ENCODE results near the gene OR2C3. TPM values are rescaled to one million over a fixed set of nuclear protein-coding genes. Genes with fewer than 3 reads are reported as not detected.

Gene OR2C3
- polyA plus RNA-seq, 1 experiment: not detected

GRCh38 chr1:247548769-247549182, 12.5 kb upstream of the OR2C3 start, which contains the start of gene GCSAML:
TSS of gene GCSAML (plus strand) at chr1:247549134. CDS start at chr1:247549192, 58 bp downstream.
- no peak for DNase-seq (ENCODE audit: low read depth, low spot score)
- peaks cover 28% of the 10 kb centered on the region for H3K9me3 ChIP-seq (ENCODE audit: control insufficient read depth, insufficient read depth, low read length)
- POLR2A ChIA-PET: no interaction called here
- no peaks in the 10 kb centered on the region for H3K27me3 ChIP-seq (ENCODE audit: control insufficient read depth, insufficient read depth, low read length)
- TF ChIP-seq CTCF (IDR thresholded peaks at IDR 0.05; ENCODE audit: low read depth, low read length): no peak
- H3K27ac ChIP-seq (ENCODE audit: low read depth, low read length): no peak within 1 kb of the TSS
- CTCF ChIA-PET: interaction anchor here (0.5 kb wide), 1 partner anchor 176 kb away, joined by 3 read pairs; no protein-coding TSS in a partner anchor
- no peak within 1 kb of the TSS for H3K4me3 ChIP-seq (ENCODE audit: low read depth, low read length)

- no peak for TF ChIP-seq CTCF (IDR thresholded peaks at IDR 0.05; ENCODE audit: low read depth, low read length)
- ChIA-PET CTCF (no interaction called here), POLR2A (no interaction called here)
Observed at GRCh38 chr1:247548092-247548491, 11.9 kb upstream of the OR2C3 start.

GRCh38 chr1:247542811-247543210, 6.6 kb upstream of the OR2C3 start:
- POLR2A ChIA-PET: no interaction called here
- Histone ChIP-seq H3K27ac (ENCODE audit: low read depth, low read length) (no peak overlapping the region), H3K4me3 (ENCODE audit: low read depth, low read length) (no peak overlapping the region), H3K27me3 (ENCODE audit: control insufficient read depth, insufficient read depth, low read length) (no peaks in the 10 kb centered on the region), H3K9me3 (ENCODE audit: control insufficient read depth, insufficient read depth, low read length) (peaks cover 21% of the 10 kb centered on the region)
- no peak for DNase-seq (ENCODE audit: low read depth, low spot score)
- no peak for TF ChIP-seq CTCF (IDR thresholded peaks at IDR 0.05; ENCODE audit: low read depth, low read length)
- CTCF ChIA-PET: no interaction called here

More at GRCh38 chr1:247548092-247548491, 11.9 kb upstream of the OR2C3 start:
- Histone ChIP-seq H3K27ac (ENCODE audit: low read depth, low read length) (no peak overlapping the region), H3K4me3 (ENCODE audit: low read depth, low read length) (no peak overlapping the region), H3K9me3 (ENCODE audit: control insufficient read depth, insufficient read depth, low read length) (peaks cover 25% of the 10 kb centered on the region), H3K27me3 (ENCODE audit: control insufficient read depth, insufficient read depth, low read length) (no peaks in the 10 kb centered on the region)
- DNase-seq (ENCODE audit: low read depth, low spot score): no peak

GRCh38 chr1:247540581-247540980, 4.3 kb upstream of the OR2C3 start:
- CTCF ChIA-PET: no interaction called here
- POLR2A ChIA-PET: no interaction called here
- TF ChIP-seq CTCF (IDR thresholded peaks at IDR 0.05; ENCODE audit: low read depth, low read length): no peak
- H3K4me3 ChIP-seq (ENCODE audit: low read depth, low read length): no peak overlapping the region
- H3K9me3 ChIP-seq (ENCODE audit: control insufficient read depth, insufficient read depth, low read length): peaks cover 12% of the 10 kb centered on the region
- no peaks in the 10 kb centered on the region for H3K27me3 ChIP-seq (ENCODE audit: control insufficient read depth, insufficient read depth, low read length)
- no peak overlapping the region for H3K27ac ChIP-seq (ENCODE audit: low read depth, low read length)
- DNase-seq (ENCODE audit: low read depth, low spot score): no peak

- Histone ChIP-seq H3K4me3 (ENCODE audit: low read depth, low read length) (no peak overlapping the region), H3K27ac (ENCODE audit: low read depth, low read length) (no peak overlapping the region), H3K9me3 (ENCODE audit: control insufficient read depth, insufficient read depth, low read length) (peaks cover 7% of the 10 kb centered on the region; the same call in 1 of the 2 replicates), H3K27me3 (ENCODE audit: control insufficient read depth, insufficient read depth, low read length) (no peaks in the 10 kb centered on the region)
- no peak for DNase-seq (ENCODE audit: low read depth, low spot score)
- POLR2A ChIA-PET: no interaction called here
- CTCF ChIA-PET: no interaction called here
- no peak for TF ChIP-seq CTCF (IDR thresholded peaks at IDR 0.05; ENCODE audit: low read depth, low read length)
Observed at GRCh38 chr1:247539215-247539614, 3.0 kb upstream of the OR2C3 start.

Data from AG04450 (cell line).